Activated CD8-positive, alpha-beta memory T cell treated with anti-CD3 and anti-CD28 coated beads, Interleukin-2, amount 50 U/mL, for 4 hours (primary cell): Measurements from ENCODE around the gene CPTP.
"Not testable (repeated sequence)": the region's sequence is repeated elsewhere in the genome, so short reads cannot be mapped to it uniquely, and the experiment has no call there.

ENCODE experiments used
- DNase-seq: peaks from one replicate; pipeline ENCODE4 v3.0.0-alpha.2; 2020

CPTP gene

DNA sequence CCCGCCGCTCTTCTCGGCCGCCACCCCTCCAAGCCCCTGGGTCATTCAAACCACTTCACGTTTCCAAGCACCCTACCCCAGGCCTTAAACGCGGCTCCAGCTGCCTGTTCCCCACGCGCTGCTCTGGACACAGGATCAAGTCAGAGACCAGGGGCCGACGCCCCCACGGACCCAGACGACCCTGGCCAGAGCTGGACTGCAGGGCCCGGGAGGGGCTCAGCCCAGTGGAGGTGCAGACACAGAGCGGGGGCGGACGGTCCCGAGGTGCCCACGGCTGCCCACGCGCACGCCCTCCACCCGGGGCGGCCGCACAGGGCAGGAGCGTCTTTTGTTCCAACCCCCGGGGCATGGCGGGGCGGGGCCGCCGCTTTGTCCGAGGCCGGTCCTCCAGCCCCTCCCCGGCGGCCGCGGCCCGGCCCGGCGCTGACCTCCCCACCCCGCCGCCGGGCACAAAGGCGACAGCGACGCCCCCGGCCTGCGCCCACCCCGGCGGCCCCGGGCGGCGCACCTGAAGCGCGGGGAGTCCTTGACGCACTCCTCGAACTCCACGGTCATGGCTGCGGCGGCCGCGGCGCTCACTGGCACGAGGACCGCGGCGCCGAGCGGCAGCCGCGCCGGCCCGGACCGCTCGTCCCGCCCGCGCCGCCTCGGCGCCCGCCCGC lies 17.2 kb upstream of the CPTP start:
- DNase-seq, result peak; percentile 37

DNA sequence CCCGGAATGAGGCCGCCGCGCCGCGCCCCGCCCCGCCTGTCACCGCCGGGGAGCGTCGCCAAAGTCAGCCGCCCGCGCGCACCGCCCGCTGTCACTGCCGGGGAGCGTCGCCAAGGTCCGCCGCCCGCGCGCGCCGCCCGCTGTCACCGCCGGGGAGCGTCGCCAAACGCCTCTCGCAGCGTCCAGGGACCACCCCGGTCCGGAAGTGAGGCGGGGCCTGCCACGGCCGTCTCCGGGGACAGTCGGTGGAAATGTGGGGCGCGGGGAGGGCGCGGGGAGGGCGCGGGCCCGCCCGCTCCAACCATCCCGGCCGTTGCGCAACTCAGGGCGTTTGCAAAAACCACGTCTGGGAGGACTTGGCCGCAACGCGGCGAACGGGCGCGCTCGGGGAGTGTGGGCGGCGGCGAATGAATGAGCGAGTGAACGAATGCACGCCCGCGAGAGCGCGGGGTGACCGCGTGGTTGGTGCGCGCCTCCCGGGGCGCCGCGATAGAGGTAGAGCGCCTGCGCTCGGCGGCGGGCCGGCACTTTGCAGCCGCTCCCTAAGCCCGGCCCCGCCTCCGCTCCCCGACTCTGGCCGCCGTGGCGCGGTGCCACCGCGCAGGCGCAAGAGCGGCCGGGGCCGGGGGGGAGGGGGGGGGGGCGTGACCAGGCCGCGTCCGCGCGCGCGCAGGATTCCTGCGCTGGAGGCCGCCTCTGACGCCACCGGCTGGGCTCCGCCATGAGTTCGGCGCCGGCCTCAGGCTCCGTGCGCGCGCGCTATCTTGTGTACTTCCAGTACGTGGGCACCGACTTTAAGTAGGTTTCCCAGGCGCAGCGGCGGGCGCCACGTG lies 16.5 kb upstream of the CPTP start, which contains the start of the genes ACAP3 and PUSL1:
Gene ACAP3, minus strand, starts transcription at position 8 of the 833 bp plus-strand sequence. CDS start 115 bp downstream, outside the sequence.
Gene PUSL1, plus strand, starts transcription at position 675 of the 833 bp plus-strand sequence. Its CDS starts 47 bp downstream, at position 722.
- DNase-seq, result peak; percentile 87

DNA sequence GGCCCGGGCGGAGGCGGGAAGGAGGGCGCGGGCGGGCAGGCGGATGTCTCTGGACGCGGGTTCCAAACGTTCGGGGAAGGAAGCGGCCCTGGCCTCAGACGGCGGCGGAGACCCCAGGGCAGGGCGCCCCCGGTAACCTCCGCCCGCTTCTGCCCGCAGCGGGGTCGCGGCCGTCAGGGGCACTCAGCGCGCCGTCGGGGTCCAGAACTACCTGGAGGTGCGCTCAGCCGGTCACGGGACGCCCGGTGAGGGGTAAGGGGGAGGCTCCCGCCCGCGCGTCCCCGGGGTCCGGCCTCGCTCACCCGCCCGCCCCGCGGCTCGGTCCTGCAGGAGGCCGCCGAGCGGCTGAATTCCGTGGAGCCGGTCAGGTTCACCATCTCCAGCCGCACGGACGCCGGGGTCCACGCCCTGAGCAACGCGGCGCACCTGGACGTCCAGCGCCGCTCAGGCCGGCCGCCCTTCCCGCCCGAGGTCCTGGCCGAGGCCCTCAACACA lies 15.8 kb upstream of the CPTP start:
- no peak for DNase-seq

DNA sequence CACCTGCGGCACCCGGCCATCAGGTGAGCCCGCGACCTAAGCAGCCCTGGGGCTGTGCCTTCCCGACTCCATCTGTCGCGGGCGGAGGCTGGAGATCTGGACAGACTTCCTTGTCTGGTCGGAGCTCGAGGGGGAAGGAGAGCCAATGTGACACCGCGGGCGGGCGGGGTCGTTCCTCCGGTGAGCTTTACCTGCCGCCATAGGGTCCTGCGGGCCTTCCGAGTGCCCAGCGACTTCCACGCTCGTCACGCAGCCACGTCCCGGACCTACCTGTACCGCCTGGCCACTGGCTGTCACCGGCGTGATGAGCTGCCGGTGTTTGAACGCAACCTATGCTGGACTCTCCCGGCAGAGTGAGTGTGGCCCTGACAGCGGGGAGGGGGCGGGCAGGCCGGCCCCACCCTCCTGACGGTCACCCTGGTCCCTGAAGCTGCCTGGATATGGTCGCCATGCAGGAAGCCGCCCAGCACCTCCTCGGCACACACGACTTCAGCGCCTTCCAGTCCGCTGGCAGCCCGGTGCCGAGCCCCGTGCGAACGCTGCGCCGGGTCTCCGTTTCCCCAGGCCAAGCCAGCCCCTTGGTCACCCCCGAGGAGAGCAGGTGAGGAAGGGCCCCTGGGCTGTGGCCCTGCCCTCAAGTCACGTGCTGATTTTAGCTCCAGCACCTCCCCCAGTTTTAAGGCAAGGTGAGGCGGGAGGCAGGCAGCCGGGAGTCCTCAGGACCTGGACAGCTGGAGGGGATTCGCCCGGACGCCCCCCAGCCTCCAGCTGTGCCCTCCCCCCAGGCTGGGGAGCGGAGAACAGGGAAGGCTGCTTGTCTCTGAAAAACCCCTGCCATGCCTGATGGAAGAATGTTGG lies 15.1 kb upstream of the CPTP start:
- no peak for DNase-seq

DNA sequence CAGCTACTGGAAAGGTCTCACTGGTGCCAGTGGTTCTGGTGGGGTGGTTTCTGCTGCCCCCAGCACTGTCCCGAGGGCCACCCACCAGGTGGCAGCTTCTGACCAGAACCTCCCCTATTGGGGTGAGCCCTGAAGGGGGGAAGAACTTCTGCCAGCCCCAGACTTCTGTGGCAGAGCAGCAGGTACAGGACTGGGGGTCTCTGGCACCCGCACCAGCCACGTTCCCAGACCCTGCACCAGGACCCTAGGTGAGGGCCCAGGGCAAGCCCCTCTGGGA lies 14.6 kb upstream of the CPTP start:
- no peak for DNase-seq

DNA sequence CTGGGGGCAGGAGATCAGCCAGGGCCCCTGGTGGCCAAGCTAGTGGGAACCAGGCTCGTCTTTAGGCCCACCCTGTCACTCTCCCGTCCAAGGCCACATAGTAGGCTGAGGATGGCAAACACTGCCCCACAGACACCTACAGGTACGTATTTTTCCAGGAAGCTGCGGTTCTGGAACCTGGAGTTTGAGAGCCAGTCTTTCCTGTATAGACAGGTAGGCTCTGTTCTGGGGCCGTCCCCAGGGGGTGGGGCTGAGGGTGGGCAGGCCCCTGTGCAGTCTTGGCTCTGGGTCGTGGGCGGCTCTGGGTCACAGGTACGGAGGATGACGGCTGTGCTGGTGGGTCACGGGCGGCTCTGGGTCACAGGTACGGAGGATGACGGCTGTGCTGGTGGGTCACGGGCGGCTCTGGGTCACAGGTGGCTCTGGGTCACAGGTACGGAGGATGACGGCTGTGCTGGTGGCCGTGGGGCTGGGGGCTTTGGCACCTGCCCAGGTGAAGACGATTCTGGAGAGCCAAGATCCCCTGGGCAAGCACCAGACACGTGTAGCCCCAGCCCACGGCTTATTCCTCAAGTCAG lies 14.0 kb upstream of the CPTP start:
- DNase-seq, result no peak

DNA sequence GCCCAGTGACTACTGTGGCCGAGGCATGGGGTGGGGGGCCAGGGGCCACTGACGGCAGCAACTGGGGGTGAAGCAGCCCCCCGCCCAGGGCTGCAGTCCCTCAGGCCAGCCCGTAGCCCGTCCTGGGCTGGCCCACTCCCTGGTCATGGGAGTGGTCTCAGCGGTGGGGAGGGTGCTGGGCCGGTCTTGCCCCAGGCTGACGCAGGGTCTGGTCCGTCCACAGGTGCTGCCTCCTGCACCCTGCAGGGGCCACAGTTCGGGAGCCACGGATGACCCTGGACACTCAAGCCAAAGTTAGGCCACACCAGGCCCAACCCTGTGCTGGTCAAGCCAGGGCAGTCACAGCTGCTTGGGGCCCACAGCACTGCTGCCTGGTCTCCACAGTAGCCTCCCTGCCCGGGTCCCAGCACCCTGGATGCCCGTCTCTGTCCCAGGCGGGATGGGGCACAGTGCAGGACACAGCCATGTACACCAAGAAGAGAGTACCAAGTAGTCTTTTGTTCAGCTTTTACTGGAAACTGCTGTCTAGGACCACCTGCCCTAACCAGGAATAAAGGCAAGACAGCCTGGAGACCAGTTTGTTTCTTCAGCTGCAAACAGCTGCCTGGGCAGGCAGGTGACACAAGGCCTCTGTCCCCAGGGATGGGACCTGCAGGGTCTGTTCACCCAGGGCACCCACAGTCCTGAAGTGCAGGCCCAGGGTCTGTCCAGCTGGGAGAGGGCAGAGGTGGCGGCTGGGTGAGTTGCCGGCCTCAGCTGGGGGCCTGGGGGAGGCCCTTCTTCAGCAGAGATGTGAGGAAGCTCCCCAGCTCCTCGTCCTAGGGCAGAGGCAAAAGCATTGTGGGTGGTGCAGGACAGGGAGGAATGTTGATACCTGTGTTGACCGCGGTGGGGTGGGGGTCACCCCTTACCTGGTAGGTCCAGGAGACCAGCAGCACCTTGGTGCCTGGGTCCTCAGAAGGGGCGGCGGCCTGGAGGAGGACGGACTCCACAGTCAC lies 13.2 kb upstream of the CPTP start:
- no peak for DNase-seq

DNA sequence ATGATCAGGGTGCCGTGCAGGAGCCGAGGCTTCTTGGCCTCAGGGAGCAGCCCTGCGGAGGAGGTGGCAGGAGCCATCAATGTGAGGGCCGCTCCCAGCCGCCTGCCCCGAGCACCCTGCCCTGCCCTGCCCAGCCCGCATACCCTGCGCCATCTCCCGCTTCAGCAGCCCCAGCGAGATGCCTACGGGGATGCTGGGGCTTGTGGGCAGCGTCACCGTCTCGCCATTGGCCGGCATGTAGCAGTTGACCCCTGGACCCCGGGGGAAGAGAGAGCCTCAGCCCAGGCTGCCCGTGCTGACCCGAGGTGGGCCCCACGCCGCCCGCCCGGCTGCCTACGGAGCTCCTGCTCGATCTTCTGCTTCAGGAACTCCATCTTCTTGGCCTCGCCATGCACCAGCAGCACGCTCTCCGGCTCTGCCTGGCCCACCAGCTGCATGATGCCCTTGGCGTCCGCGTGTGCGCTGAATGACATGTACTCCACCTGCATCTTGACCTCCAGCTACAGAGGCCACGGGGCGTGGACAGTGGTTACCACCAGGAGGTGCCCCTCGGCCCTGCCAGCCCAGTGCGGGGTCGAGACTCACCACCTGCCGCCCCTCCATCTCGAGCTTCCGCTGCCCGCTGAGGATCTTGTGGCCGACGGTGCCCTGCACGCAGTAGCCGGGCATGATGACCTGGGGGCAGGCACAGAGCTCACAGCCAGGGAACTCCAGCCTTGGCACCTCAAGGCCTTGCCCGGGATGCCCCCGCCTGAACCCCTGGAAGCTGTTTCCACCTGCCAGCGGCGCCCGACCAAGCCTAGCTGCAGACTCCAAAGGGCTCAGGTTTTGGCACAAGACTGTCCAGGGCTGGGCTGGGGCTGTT lies 11.9 kb upstream of the CPTP start:
- DNase-seq, result no peak

DNA sequence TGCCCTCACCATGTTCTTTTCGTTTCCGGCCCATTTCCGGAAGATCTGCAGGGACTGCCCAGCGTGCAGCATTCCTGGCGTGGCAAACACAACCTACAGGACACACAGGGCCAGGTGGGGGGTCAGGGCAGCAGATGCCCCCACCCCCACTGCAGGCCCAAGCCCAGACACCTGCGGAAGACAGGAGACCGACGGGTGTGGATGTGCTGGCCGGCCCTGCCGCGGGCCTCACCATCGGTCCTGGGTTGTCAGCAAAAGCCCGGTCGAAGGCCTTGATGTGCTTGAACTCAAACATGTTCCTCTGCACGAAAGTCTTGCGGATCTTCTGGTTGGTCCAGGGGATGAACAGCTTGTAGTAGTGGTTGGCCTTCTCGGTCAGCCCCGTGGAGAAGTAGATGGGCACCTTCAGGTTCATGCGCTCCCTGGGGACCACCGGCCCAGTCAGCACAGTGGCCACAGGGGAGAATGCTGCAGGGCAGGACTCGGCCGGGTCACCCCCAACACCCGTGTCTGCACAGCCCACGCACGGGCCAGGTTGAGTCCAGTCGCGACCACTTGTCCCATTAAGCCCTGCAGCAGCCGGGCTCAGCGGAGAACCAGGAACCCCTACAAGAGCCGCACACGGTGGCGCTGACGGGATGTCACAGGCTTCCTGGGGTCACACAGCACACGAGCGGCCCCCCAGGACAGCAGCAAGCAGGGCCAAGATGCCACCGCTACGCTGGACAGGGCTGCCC lies 10.9 kb upstream of the CPTP start:
- no peak for DNase-seq

DNA sequence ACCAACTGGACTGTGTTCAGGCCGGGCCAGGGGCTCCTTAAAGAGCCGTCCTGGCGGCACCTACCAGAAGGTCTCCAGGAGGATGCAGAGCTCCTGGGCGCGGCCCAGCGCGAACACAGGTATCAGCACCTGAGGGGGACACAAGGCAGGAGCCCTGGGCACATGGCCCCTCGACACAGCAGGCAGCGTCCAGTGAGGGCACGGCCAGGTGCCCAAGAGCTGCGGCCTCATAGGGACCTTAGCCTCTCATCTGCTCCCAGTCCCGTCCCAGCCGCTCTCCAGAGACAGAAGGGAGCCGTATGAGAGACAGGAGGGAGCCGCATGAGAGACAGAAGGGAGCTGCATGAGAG lies 10.4 kb upstream of the CPTP start:
- DNase-seq, result no peak

DNA sequence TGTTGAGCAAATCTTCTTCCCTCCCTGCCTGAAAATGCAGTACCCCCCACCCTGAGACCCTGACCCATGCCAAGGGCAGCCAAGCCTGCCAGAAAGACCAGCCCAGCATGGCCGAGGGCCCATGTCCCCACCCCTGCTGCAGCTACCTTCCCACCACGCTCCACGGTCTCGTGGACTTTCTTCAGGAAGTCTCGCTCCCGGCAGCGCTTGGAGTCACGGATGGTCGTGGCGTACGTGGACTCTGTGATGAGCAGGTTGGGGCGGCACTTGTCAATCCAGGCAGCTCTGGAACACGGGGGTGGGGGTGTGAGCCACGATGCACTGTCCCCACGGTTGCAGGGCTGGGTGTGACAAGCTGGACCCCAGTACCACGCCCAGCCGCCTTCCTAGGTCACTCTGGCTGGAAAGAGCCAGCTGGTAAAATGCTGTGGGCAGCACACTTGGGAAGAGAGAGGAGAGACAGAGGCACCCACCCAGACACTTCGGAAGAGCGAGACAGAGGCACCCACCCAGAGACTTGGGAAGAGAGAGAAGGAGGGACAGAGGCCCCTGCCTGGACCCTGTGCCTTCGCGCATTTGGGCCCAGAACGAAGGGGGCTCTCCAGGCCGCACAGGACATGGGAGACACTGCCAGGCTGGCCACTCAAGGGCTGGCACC lies 9.8 kb upstream of the CPTP start:
- no peak for DNase-seq

DNA sequence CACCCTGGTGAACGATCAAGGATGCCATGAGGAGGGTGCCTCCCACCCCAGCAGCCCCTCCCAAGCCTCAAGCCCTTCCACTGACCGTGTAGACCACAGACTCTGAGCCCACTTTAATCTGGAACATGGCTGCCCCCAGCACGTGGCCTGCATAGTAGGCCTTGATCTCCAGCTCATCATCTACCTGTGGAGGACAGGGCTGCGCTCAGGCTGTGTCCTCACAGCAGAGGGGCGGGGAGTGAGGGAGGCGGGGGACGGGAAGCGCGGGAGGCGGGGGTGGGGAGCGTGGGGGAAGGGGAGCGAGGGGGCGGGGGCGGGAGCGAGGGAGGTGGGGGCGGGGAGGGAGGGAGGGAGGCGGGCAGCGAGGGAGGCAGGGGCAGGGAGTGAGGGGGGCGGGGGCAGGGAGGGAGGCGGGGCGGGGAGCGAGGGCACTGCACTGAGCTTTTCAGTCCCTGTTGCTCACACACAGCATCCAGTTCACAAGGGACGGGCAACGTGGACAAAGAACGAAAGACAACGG lies 9.1 kb upstream of the CPTP start:
- no peak for DNase-seq

DNA sequence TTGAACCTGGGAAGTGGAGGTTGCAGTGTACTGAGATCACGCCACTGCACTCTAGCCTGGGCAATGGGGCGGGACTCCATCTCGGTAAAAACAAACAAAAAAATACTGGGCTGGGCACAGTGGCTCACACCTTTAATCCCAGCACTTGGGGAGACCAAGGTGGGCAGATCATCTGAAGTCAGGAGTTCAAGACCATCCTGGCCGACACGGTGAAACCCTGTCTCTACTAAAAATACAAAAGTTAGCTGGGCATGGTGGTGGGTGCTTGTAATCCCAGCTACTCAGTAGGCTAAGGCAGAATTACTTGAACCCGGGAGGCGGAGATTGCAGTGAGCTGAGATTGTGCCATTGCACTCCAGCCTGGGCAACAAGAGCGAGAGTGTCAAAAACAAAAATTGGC lies 8.4 kb upstream of the CPTP start:
- DNase-seq, result not testable (repeated sequence)

DNA sequence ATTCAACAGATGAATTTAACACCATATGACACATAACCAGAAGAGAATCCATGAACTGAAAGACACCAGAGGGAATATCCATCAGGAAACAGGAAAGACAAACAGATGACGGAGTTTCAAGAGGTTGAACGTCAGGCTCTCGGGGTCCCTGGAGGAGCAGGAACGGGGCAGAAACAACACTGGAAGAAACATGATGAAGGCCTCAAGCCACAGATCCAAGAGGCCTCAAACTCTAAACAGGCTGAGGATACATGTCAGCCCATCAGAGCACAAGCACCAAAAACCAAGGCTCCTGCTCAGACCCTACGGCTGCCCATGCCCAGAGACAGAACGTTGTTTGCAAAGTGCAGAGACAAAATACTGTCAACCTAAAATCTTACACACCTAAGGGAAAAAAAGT lies 7.2 kb upstream of the CPTP start:
- DNase-seq, result no peak

DNA sequence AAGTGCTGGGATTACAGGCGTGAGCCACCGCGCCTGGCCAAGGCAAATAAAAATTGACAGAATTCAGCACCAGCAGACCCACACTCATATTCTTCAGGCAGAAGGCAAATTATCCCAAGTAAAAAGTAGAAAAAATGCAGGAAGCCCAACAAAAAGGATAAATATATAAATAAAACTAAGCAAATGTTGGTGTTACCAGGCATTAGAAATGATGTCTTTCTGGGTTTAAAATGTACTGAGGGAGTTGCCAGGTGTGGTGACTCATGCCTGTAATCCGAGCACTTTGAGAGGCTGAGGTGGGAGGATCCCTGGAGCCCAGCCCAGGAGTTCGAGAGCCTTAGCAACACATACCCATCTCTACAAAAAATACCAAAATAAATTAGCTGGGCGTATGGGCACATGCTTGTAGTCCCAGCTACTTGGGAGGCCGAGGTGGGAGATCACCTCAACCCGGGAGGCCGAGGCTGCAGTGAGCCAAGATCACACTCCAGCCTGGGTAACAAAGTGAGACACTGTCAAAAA lies 6.4 kb upstream of the CPTP start:
- no peak for DNase-seq

DNA sequence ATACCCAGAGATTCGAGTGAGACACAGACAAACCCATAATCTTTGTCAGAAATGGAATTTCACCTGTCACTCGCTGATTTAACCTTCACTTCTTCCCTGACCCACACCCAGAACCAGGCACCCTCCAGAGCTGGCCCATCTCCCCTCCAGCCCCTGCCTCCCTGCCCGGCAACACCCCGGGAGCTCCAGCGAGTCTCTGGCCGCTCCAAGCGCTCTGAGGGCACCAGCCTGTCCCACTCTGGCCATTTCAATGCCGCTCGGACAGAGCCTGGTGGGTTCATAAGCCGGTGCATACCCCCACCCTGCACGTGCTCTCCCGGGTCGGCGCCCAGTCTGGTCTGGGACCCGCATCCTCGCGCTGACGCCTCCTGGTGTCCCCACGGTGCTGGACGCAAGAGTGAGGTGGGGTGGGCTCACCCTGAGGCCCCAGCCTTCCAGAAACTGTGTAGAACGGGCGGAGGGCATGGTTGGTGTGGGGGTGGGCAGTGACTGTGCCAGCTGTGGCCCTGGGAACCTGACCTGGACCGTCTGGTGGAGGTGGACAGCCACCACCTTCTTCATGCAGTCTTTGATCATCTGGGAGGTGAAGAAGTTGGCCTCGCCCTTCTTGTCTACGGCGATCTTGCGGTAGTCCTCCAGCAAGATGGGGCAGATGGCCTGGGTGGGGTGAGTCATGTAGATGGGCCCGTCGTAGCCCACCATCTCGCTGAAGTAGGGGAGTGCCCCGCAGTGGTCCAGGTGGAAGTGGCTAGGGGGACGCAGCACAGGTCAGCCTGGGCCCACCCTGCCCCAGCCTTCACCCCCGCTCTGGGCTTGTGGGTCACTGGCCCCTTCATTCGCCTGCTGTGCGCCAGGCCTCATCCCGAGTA lies 5.6 kb upstream of the CPTP start:
- no peak for DNase-seq

DNA sequence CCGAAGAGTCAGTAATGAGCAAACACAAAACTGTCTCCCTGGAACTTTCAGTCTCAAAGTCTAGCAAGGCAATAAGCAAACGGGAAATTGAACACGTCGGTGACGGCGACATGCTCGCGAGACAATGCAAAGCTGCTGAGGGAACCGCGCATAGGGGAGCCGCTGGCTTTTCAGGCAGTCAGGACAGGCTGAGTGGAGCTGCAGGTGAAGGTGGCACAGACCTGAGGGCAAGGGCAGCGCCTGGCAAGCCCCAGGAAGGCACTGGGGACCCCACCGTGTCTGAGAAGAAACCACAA lies 5.0 kb upstream of the CPTP start:
- no peak for DNase-seq
